ENCODE data around the gene MSANTD2.

- TF ChIP-seq GLIS3 (CRISPR knock-in tag; IDR thresholded peaks at IDR 0.05) (no peak), RARB (CRISPR knock-in tag; IDR thresholded peaks at IDR 0.05) (no peak), ZFP30 (CRISPR knock-in tag; IDR thresholded peaks at IDR 0.05) (no peak), CREB5 (CRISPR knock-in tag; IDR thresholded peaks at IDR 0.05; ENCODE audit: low read depth) (no peak), PATZ1 (CRISPR knock-in tag; IDR thresholded peaks at IDR 0.05; ENCODE audit: borderline replicate concordance) (no peak), OSR1 (CRISPR knock-in tag; IDR thresholded peaks at IDR 0.05) (no peak), ZNF565 (CRISPR knock-in tag; conservative IDR thresholded peaks at IDR 0.05; ENCODE audit: low read depth) (no peak), ZFP3 (CRISPR knock-in tag; IDR thresholded peaks at IDR 0.05) (no peak), BACH2 (CRISPR knock-in tag; IDR thresholded peaks at IDR 0.05; ENCODE audit: borderline replicate concordance) (no peak), ZC3H10 (CRISPR knock-in tag; IDR thresholded peaks at IDR 0.05) (no peak), PPARA (CRISPR knock-in tag; IDR thresholded peaks at IDR 0.05; ENCODE audit: borderline replicate concordance) (no peak), ZNF70 (CRISPR knock-in tag; IDR thresholded peaks at IDR 0.05) (no peak), CSRNP3 (CRISPR knock-in tag; IDR thresholded peaks at IDR 0.05) (no peak)
Observed at GRCh38 chr11:124746621-124747243, 53.5 kb downstream of the MSANTD2 start.

Data from SK-N-SH treated with all-trans-retinoic acid at 6 μM for 48 hours (cell line).